ENCODE measurements around the gene HAS3.
A peak's percentile ranks its signal among the peaks of the same experiment; 100 is the strongest.
"Not testable (repeated sequence)": the region's sequence is repeated elsewhere in the genome, so short reads cannot be mapped to it uniquely, and the experiment has no call there.

Gene HAS3

DNA sequence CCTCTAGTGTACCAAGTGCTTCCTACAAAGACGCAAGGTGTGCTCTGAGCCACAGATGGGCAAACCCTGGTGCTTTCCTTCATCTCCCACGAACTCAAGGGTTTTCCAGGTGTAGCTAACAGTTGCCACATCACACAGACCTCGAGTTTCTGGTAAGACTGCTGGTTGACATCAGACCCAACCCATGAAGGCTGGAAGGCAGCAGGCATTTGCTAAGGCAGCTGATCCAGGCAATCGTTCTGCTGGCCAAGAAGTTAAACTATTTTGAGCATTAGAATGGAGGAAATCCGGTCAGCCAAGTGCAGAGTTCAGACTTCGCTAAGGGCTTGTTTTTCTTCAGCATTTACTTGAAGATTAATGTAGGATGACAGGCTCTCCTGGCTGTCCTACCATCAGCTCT lies 11.5 kb downstream of the HAS3 start:
- no peak for DNase-seq (ENCODE audit: low read depth)

DNA sequence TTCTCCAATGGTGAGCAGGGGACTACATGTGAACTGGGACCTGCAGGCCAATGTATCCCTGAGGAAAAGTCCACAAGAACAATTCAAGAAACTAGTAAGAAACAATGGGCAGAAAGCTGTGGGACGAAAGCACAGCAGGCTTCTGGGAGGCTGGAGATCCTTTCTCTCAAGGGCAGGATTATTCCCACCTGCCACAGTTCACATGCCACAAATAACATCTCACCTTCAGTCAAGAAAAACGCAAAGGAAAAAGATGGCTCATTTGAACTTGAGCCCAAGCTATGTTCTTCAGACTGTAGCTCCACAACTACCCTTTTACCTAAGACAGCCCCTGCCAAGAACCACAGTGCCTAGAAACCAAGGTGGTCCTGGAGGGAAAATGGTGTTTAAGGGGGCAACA lies 13.0 kb downstream of the HAS3 start:
- no peak for DNase-seq (ENCODE audit: low read depth)

DNA sequence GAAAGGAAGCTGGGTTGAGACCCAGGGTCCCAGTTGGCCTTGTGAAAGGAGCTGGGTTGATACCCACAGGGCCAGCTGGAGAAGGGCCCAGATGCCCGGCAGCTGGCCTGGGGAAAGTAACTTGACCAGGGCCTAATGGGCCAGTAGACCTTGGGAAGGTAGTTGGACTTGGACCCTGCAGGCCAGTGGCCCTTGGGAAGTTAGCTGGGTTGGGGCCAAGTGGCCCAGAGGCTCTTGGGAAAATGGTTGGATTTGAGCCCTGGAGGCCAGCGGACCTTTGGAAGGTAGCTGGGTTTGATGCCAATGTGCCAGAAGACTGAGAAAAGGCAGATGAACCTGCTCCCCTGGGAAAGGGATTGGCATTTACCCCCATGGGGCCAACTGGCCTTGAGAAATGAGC lies 13.5 kb downstream of the HAS3 start:
- no peak for DNase-seq (ENCODE audit: low read depth)

DNA sequence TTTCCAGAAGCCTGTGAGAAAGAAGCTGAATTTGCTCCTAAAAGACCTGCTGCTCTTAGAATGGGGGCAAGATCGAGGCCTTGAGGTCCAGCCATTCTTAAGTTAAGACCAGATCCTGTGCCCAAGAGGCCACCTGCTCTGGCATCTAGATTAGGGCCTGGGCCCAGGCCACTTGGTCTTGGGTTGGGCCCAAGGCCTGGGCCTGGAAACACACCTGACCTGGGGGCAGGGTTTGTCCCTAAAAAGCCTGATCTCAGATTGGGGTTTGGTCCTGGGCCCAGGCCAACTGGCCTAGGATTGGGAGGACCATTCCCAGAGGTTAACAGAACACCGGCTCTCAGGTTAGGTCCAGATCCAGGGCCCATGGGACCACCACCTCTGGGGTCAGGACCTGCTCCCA lies 14.1 kb downstream of the HAS3 start:
- DNase-seq (ENCODE audit: low read depth), result no peak

DNA sequence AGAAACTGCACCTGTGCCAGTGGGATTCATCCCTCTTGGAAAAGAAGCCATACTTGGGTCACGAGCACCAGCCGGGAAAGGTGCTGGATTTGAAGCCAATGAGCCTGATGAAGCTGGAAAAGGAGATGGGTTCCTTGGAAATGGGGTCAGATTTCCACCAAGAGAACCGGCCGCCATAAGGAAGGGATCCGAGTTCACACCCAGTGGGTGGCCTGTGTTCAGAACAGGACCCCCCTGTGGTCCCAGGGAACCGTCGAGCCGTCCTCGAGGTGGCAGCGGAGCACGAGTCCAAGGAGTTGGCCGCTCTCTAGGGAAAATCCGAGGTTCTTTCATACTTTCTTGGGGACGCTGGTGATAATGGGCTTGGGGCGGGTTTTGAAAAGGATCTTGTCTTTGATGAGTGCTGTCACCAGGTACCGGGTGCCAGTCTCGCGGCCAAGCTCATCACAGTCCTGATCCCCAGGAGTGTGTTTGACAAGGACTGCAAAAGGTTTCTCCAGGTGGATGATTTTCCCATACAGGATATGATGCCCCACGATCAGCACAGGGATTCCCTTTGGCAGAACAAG lies 14.7 kb downstream of the HAS3 start:
- no peak for DNase-seq (ENCODE audit: low read depth)

DNA sequence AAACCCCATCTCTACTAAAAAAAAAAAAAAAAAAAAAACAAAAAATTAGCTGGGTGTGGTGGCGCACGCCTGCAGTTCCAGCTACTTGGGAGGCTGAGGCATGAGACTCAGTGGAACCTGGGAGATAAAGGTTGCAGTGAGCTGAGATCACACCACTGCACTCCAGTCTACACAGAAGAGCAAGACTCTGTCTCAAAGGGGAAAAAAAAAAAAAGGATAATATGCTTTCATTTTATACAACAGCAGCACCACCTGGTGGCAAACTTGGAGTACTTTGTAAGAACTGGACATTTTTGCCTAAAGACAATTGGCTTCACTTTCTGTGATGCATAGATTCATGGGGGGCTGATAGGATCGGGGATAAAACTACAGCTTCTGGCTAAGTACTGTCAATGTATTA lies 18.5 kb downstream of the HAS3 start:
- no peak for DNase-seq (ENCODE audit: low read depth)

DNA sequence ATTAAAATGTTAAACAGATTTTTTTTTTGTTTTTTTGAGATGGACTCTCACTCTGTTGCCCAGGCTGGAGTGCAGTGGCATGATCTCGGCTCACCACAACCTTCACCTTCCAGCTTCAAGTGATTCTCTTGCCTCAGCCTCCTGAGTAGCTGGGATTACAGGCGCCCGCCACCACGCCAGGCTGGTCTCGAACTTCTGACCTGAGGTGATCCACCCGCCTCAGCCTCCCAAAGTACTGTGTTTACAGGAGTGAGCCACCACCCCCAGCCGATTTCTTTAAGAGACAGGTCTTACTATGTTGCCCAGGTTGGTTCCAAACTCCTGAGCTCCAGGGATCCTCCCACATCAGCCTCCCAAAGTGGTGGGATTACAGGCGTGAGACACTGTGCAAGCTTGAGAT lies 19.0 kb downstream of the HAS3 start:
- DNase-seq (ENCODE audit: low read depth), result not testable (repeated sequence)

DNA sequence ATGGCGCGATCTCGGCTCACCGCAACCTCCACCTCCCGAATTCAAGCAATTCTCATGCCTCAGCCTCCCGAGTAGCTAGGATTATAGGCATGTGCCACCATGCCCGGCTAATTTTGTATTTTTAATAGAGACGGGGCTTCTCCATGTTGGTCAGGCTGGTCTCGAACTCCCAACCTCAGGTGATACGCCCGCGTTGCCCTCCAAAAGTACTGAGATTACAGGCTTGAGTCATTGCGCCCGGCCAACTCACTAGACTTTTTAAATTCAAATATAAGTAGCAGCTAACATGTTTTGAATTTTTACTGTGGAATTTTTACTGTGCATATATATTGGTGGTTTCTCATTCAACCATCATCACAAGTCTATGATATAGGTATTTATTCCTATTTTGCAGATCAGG lies 19.5 kb downstream of the HAS3 start:
- DNase-seq (ENCODE audit: low read depth), result not testable (repeated sequence)

DNA sequence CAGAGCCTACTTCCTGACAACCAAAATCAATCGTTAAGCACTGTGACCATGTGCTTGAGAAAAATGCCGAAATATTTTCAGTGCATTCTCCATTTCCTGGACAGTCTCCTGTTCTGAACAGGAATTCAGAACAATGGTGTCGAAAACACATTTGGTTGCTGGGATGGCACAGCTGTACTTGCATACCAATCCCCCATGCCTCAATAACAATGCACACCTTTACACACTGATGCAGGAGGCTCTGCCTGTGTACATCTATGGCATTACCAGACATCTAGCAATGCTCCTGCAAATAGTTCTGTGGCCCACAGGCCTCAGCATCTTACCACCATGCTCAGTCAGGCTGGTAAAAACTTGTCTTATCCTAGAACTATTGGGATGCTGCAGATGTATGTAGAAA lies 20.8 kb downstream of the HAS3 start:
- no peak for DNase-seq (ENCODE audit: low read depth)

DNA sequence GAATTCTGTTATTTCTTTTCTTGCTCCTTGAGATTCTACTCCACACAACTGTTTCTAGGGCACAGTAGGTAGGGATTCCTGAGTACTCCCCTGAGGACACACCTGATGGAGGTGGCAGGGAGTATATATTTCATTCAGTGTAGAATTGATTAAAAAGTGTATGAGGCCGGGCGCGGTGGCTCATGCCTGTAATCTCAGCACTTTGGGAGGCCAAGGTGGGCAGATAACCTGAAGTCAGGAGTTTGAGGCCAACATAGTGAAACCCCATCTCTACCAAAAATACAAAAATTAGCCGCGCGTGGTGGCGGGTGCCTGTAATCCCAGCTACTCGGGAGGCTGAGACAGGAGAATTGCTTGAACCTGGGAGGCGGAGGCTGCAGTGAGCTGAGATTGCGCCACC lies 21.3 kb downstream of the HAS3 start:
- not testable (repeated sequence) for DNase-seq (ENCODE audit: low read depth)

DNA sequence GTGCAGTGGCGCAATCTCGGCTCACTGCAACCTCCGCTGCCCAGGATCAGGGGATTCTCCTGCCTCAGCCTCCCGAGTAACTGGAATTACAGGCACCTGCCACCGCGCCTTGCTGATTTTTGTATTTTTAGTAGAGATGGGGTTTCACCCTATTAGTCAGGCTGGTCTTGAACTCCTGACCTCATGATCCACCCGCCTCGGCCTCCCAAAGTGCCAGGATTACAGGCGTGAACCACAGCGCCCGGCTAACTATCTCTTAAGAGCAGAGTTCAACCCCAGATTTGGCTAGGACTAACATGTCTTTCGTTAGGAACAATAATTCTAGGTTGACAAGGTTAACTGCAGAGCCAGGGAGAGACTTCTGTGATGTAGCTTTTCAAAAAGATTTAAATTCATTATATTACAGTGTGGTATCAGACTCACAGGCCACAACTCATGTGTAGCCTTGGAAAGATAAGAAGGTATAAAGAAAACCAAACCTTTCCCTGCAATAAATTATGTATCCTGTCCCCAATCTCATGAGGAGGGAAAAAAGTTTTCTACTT lies 22.6 kb downstream of the HAS3 start:
- DNase-seq (ENCODE audit: low read depth), result no peak

DNA sequence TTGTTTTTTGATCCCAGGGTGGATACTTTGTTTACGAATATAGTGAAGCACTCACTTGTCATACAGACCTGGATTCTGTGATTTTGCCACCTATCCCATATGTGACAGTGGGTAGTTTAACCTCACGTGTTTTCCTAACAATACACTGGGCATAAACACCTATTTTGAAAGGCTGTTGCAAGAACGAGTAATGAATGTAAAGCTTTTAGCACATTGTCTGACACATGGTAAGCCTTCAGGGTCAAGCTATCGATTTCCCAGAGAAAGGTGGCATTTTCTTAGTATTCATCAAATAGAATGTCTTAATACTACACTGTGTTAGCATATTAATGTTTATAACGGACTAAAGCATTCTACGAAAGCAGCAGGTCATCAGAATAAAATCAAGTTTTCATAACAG lies 25.0 kb downstream of the HAS3 start:
- DNase-seq (ENCODE audit: low read depth), result no peak

DNA sequence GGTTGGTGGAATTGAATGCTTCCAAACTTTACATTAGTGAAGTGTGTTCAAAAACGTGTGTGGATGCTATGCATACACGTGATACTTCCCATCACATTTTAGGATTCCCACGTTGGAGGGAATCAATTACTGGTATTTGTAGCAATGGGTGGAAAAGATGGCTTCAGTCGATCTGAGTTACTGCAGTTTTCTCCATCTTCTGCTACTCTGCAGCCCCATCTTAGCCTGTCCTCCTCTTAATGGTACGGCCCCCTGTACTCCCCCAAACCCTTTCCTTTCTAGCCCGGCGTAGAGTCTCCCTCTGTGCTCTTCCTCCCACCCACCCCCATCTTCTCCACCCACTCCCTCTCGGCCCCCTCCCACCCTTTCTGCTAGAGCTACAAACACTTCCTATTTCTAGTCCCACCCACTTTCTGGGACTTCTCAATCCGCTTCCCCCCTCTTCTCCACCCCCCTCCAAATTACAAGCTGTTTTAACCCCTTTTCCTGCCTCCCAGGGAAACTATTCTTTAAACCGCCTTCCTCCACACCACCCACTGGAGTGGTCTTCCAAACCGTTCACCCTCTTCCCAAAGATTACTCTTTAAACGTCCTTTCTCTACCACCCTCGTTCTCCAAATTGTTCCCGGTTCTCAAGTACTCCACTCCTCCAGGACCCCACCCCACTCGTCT lies 25.9 kb downstream of the HAS3 start:
- DNase-seq (ENCODE audit: low read depth), result no peak

DNA sequence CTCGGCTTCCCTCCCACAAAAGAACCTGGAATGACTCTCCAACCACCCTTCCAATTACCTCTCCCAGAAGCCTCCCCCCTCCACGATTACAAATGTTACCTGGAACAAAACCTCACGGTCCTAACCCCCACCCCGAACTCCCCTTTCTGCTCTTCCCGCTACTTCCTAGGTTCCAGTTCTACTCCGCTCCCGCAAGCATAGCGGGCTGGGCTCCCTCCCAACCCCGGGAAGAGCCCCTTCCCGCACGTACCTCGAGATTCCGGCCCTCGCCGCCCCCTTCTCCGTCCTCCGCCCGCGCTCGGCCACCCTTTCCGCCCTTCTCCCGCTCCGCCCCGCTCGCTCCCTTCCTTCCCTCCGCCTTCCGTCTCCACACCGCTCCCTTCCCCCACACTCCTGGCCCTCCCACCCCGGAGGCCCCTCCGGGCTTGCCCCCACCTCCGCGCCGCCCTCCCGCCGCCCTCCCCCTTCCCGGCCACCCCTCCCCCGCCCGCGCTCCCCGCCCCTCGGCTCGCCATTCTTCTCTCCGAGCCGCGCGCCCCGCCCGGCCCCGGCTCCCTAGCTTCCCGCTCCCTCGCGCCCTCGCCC lies 26.5 kb downstream of the HAS3 start:
- peak; percentile 73 for DNase-seq (ENCODE audit: low read depth)

DNA sequence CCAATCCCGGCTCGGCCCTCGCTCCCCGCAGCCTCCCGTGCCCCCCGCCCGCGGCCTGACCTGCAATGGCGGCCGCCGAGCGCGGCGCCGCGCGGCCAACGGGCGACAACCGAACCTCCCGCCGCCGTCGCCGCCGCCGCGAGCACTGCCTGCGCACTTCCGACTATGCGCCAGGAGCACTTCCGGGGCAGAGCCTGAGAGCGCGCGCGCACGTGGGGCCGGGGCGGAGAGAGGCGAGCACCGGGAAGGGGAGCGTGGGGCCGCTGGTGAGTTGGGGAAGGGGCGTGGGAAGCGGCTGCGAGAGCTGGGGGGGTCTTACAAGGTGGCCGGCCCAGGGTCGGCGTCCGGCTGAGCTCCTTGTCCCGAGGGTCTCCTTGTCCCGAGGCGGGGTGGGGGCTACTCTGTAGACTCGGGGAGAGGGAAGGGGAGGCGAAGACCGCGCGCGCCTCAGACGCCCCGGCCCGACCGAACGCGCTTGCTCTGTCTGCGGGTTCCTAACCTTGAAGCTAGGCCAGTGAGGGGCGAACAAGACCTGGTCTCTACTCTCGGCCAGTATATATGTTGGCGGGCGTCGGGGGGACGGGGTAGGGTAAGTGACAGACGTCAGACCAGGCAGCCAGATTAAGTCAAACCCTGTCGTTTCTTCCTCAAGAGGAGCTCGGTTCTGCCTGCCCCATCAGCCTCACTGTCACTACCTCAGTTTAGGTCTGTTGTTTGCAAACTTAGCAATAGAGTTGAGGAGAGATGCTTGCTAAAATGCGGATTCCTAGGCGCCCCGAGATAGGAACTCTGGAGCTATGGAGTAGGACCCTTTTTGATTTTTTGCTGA lies 27.2 kb downstream of the HAS3 start, which contains the start of the genes CHTF8 and UTP4:
Gene CHTF8, minus strand, starts transcription at position 165 of the 829 bp plus-strand sequence. CDS start 11,130 bp downstream, outside the sequence.
Gene UTP4, plus strand, starts transcription at position 226 of the 829 bp plus-strand sequence. CDS start 811 bp downstream, outside the sequence.
- DNase-seq (ENCODE audit: low read depth), result peak; percentile 89

DNA sequence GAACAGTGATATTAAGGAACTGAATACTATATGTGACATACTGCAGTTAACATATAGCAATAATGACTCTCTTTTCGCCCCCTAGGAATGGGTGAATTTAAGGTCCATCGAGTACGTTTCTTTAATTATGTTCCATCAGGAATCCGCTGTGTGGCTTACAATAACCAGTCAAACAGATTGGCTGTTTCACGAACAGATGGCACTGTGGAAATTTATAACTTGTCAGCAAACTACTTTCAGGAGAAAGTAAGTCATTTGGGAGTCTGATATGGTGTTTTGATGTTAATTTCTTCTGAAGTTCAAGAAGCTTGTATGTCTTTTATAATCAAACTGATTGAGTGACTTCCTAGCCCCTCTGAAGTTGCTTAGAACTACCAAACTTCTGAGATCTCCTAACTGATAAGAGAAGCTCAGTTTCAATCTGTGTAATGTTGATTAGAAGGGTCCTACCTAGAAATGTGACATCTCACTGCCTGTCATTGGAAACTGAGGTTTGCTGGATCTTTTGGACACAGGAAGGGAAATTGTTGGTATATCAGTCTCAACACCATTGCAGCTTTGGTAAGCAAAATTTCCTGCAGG lies 28.0 kb downstream of the HAS3 start:
- DNase-seq (ENCODE audit: low read depth), result no peak

DNA sequence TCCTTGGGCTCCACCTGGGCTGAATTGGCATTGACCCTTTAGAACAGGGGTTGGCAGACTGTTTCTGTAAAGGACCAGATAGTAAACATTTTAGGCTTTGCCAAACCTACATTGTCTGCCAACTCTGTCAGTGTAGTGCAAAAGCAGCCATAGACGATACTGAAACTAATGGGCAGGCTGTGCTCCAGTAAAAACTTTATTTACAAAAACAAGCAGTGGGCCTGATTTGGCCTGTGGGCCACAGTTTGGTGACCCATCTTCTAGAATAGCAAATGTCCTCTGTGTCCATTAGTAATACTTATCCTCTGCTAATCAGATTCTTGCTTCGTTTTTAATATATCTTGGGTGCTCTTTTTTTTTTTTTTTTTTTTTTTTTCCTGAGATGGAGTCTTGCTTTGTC lies 33.2 kb downstream of the HAS3 start:
- no peak for DNase-seq (ENCODE audit: low read depth)

DNA sequence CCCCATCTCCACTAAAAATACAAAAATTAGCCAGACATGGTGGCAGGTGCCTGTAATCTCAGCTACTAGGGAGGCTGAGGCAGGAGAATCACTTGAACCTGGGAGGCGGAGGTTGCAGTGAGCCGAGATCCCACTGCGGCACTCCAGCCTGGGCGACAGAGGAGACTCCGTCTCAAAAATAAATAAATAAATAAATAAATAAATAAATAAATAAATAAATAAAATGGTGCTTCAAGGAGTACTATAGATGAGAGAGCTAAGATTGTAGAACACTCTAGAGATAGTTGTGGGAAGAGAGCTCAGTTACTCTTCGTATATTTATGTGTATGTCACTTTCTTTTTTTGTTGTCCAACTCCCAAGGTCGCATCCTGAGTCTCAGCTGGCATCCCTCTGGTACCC lies 34.0 kb downstream of the HAS3 start:
- DNase-seq (ENCODE audit: low read depth), result not testable (repeated sequence)

DNA sequence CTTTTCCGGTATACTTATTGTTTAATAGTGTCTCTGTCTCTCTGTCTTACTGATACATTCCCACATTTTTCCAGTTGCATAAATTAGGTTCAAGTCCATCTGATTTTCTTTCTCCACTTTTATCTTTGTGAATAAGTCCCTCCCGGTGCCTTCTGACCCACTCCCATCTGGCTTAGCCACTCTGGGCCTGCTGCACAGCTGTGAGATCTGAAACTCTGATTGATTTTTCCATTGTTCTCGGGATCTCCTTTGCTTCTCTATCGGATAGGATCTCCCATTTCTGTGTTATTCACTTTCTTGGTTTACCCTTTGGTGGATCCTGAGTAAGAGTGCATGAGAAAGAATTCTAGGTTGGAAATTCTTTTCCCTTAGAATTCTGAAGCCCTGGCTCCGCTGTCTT lies 35.6 kb downstream of the HAS3 start:
- DNase-seq (ENCODE audit: low read depth), result no peak

DNA sequence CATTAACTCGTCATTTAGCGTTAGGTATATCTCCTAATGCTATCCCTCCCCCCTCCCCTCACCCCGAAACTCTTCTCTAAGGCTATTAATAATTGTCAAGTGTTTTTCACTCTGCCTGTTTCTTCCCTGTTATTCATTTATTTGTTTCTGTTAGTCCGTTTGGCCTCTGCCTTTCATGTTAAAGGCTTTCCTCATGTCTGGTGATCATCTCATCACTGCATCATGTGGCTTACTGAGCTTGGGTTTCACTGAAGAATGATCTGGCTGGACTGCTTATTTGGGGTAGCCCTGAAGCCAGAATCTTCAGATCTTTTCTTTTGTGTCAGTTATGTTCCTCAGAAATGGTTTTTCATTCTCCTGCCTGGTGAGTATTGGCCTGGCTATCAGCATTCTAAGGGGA lies 36.5 kb downstream of the HAS3 start:
- DNase-seq (ENCODE audit: low read depth), result no peak

DNA sequence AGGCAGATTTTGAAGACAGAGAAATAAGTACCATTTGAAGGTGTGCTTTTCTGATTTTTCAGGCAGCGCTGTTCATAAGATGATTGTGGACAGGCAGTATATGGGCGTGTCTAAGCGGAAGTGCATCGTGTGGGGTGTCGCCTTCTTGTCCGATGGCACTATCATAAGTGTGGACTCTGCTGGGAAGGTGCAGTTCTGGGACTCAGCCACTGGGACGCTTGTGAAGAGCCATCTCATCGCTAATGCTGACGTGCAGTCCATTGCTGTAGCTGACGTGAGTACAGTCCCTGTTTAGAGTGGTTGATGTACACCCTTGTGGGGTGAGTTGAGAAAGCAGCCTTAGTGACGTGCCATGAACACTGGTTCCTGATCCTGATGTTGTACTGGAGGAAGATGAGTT lies 37.7 kb downstream of the HAS3 start:
- DNase-seq (ENCODE audit: low read depth), result no peak

DNA sequence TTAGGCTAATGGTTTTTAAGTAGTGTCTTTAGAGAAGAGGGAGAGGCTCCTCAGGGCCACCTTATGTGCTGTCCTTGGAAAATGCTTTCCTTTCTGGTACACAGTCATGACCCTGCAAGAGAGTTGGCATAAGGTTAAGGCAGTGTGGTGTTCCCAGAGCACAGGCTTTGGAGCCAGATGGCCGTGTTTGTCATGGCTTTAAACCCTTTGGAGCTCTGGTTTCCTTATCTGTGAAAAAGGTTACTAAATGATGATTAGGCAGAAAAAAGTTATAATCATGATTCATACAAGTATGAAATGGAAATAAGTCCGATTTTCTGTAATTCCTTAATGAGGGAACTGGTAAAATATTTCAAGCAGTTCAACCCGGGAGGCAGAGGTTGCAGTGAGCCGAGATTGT lies 40.2 kb downstream of the HAS3 start:
- no peak for DNase-seq (ENCODE audit: low read depth)
